Right kidney (tissue), 9 donors: Measurements from ENCODE around the gene TRABD2B.

Experiments
- DNase-seq: peaks from one replicate; pipeline ENCODE4 v3.0.0-alpha.2; 2016
- long read RNA-seq, 8 donors: transcript quantifications; one replicate each; lab custom pipeline, GENCODE V29; 2026

TRABD2B gene
- long read RNA-seq, donor 1, full-length matches to known transcripts, result 1 of 1 reads
- long read RNA-seq, donor 1, partial matches to known transcripts, result 0 of 1 reads
- long read RNA-seq, donor 1, other reads (novel, unspliced or antisense), result 0 of 1 reads
- long read RNA-seq, donor 2, partial matches to known transcripts, result 6 of 6 reads
- long read RNA-seq, donor 2, other reads (novel, unspliced or antisense), result 0 of 6 reads
- long read RNA-seq, donor 3, full-length matches to known transcripts, result 1 of 1 reads
- long read RNA-seq, donor 3, partial matches to known transcripts, result 0 of 1 reads
- long read RNA-seq, donor 3, other reads (novel, unspliced or antisense), result 0 of 1 reads
- long read RNA-seq, donor 4, full-length matches to known transcripts, result 7 of 18 reads
- long read RNA-seq, donor 4, partial matches to known transcripts, result 11 of 18 reads
- long read RNA-seq, donor 4, other reads (novel, unspliced or antisense), result 0 of 18 reads
- long read RNA-seq, donor 5, full-length matches to known transcripts, result 5 of 10 reads
- long read RNA-seq, donor 5, partial matches to known transcripts, result 5 of 10 reads
- long read RNA-seq, donor 5, other reads (novel, unspliced or antisense), result 0 of 10 reads
- long read RNA-seq, donor 6, full-length matches to known transcripts, result 5 of 10 reads
- long read RNA-seq, donor 6, partial matches to known transcripts, result 5 of 10 reads
- long read RNA-seq, donor 6, other reads (novel, unspliced or antisense), result 0 of 10 reads
- long read RNA-seq, donor 7, full-length matches to known transcripts, result 2 of 24 reads
- long read RNA-seq, donor 7, partial matches to known transcripts, result 22 of 24 reads
- long read RNA-seq, donor 7, other reads (novel, unspliced or antisense), result 0 of 24 reads
- long read RNA-seq, donor 8, full-length matches to known transcripts, result 1 of 1 reads
- long read RNA-seq, donor 8, partial matches to known transcripts, result 0 of 1 reads
- long read RNA-seq, donor 8, other reads (novel, unspliced or antisense), result 0 of 1 reads

DNA sequence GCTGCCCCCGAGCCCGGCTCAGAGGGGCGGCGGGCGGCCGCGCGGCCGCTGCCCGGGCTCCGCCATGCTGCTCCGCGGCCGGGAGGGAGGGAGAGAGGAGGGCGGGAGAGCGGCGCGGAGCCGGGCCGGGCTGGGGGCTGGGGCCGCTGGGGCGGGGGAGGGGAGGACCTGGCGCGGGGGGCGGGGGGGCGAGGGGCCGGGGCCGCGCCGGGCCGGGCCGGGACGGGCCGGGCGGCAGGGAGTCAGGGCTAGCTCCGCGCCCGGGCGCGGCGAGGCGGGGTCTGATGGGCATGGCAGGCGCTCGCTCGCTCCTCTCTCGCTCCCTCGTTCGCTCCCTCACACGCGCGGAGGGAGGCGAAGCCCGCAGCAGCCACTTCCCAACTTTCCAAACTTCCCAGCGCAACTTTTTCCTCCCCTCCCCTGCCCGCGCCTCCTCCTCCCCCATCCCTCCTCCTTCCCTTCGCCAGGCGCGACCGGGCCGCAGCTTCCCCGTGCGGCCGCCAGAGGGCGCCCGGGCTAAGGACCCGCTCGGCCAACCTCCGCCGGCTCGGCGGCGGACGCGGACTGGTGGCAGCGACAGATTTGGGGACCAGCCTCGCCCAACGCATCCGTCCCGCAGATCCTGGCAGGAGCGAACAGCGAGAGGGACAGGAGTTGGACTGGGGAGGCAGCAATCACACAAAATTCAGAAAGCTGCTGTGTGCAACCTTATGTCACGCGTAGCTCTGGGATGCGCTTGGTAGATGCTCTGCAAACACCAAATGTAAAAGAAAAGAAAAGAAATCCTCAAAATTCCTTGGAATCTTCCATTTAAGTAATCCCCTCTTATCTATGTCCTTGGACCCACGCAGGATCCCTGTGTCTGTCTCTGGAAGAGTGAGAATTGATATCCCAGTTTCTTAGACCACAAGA, at the start of gene TRABD2B:
TSS of gene TRABD2B (minus strand) at position 97 of the 912 bp plus-strand sequence.
- DNase-seq, result peak; percentile 92

DNA sequence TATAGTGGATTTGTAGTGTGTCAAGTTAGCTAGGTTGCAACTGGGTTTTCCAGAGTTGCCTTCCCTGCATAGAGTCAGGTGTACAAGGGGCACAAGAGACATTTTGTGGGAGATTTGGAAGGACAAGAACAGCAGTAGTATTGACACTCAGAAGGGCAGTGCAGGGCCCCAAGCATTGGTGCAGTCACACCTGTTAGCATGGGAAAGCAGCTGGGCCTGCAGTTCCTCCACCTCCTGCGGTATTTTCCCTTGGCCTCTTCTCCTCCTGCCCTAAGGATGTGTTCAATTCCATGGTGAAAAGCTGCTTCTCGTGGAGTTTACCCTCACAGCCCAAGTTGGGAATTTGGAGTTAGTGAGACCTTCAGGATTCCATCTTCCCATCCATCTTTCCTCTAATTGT, 47.1 kb upstream of the TRABD2B start:
- no peak for DNase-seq

DNA sequence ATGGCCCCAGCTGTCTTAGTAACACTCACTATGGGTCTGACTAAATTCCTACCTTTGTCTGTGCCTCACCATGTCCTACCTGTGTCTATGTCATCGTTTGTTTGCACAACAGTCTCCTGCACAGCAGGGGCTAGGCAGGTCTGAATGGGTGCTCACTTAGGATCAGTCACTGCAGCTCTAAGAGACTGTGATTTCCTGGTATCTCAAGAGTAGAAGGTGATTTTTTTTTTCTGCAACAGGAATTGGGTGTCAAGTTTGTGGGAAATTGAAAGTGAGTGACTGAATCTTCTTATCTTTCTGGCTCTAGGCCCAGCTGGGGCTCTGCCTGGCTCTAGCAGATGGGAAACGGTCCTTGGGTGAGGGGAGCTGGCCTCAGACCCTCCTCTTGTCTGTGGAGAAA, 46.4 kb upstream of the TRABD2B start:
- no peak for DNase-seq

DNA sequence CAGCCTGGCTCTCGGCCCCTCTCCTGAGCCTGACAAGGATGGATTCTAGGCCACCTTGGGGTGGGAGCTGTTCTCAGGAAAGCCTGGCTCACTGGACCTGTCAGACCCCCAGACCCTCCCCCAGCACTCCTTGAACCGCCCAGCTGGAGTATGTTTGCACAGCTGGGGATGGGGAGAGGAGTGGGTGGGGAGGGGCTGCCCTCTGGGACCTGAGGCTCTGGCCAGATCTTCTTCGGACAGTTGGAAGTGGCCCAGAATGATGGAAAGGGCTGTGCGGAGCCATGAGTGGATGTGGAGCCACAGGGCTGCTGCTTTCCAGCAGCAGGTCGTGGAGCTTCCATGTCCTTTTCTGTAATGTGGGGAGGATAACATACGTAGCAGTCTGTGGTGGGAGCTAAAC, 43.0 kb upstream of the TRABD2B start:
- DNase-seq, result no peak

DNA sequence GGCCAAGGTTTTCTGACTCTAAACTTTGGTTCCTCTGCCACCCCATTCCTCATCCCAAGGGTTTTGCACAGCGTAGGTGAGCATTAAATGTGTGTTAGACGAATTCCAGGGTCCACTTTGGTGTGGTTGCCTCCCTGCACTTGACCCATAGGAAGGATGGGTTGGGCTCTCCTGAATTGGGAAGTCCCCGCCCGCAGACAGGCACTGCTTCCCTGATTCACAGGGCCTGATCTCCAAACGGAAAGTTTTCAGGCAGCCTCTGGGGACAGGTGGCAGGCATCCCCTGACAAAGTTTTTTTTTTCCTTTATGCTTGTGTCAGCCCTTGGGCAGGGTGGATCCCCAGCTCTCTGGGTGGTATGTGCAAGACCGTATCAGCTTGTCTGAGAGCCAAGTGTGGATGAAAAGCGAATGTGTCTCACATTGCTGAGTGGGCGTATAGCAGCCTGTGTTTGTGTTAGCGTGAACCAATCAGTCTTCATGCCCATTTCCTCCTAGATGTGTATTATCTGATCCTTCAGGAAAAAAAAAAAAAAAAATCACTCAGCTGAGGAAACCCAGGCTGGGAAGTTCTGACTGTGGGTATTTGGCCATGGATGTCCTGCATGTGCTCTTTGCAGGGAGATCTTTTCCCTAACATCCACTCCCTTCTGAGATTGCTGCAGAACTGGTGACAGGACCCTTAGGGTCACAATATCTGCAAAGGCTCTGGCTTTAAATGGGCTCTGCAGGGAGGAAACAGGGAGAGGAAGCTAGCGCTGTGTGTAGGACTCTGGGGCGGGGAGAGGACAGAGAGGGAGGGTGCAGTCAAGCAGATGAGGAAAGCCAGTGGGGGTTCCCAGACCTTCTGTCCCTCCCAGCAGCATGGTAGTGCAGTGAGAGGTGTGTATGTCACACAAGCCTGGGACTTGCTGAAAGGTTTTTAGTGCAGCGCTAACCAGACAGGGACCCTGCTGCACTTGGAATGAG, 42.2 kb upstream of the TRABD2B start:
- DNase-seq, result peak; percentile 63

DNA sequence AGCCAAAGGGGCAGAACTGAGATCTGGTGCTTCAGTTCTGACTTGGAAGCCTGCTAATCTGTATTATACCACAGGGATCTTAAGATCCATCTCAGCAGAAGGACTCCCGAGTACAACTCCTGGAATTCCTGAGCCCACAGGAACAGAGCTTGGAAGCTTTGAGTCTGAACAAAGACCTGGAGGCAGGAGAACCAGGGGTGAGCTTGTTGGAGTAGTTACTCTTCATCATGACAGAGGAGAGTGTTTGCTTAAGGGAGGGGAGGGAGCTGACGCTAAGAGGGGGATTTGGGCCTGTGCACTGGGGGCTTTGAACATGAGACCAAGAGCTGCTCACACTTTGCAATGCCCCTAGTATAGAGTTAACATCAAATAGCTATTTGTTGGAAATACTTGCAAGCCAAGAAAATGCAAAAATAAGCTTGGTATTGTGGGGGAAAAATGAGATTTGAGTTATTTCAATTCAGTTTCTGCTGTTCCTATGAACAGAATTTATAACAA, 41.1 kb upstream of the TRABD2B start:
- DNase-seq, result no peak

DNA sequence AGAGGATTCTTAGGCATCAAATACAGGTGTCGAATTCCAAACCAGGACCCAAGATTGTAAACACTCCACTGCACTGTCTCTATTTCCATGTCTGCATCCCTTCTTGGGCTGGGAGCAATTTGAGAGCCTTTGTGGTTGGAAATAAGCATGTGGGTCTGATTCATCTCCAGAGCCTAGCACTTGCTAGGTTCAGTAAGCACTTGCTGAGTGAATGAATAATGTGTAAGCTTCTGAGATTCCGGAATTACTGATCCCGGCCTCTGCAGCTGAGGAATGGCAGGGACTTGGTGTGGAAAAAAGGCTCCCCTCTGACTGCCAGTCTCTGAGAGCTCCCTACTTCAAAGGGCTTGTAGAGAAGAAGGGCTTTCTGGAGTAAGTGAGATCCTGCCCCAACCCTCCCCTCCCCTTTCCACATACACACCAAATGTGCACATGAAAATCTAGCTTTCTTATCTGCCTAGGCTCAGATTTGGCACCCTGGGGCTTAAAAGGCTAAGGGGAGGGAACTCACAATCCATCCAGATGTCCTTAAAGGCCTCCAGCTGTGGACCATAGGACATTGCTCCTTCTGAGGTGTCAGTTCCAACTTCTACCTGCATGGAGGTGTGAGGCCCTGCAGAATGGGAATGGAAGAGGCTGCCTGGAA, 39.6 kb upstream of the TRABD2B start:
- DNase-seq, result no peak

DNA sequence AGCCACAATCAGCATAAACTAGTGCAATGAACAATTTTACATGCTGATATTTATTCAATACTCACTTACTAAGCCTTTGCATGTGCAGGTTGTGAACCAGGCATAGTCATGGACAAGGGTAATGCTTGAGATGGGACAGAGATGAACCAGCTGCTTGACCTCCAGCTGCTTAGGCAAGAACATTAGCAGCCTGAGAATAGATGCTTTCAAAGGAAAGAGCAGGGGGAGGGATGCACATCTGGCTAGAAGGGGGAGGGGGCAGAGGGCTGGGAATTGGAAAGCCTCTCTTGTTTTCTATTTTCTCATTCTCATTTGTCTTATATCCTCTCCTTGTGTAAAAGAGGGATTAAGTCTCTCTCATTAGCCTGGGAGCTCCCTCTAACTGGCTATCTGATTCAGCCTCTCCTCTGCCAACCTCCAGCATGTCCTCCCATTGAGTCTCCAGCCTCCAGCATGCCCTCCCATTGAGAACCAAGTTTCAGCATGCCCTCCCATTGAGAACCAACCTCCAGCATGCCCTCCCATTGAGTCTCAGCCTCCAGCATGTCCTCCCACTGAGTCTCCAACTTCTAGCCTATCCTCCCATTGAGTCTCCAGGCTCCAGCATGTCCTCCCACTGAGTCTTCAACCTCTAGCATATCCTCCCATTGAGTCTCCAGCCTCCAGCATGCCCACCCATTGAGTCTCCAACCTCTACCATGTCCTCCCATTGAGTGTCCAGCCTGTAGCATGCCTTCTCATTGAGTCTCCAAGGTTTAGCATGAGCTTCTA, 38.4 kb upstream of the TRABD2B start:
- no peak for DNase-seq

DNA sequence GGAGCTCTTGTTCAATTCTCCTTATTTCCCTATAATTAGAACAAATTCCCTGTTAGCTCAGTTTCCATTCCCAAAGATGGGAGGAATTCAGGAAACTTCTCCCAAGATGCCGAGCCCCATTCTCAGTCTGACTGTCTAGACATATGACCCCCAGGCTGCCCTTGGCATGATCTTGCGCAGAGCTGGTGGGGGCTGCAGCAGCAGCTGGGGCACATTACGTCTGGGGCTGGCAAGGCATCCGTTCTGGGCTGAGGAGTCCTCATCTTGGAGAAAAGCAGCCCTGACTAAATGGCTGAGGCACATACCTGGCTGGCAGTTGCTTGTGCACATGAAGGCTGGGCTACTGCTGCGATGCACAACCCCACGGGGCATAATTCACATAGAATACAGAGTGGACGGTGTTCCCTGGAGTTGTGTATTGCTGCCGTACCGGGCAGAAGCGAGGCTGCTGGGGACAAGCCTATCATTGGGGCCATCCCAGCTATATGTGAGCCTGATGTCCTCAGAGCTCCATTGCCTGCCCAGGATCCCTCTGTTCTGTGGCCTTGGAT, 36.4 kb upstream of the TRABD2B start:
- no peak for DNase-seq

DNA sequence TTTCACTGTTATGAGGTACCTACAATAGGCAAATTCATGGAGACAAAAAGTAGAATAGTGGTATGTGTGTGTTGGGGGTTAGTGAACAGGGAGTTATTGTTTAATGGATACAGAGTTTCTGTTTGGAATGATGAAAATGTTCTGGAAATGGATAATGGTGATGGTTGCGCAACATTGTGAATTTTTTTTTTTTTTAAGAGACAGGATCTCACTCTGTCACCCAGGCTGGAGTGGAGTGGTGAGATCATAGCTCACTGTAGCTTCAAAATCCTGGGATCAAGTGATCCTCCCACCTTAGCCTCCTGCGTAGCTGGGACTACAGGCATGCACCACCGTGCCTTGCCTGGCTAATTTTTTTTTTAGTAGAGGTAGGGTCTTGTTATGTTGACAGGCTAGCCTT, 34.5 kb upstream of the TRABD2B start:
- DNase-seq, result no peak

DNA sequence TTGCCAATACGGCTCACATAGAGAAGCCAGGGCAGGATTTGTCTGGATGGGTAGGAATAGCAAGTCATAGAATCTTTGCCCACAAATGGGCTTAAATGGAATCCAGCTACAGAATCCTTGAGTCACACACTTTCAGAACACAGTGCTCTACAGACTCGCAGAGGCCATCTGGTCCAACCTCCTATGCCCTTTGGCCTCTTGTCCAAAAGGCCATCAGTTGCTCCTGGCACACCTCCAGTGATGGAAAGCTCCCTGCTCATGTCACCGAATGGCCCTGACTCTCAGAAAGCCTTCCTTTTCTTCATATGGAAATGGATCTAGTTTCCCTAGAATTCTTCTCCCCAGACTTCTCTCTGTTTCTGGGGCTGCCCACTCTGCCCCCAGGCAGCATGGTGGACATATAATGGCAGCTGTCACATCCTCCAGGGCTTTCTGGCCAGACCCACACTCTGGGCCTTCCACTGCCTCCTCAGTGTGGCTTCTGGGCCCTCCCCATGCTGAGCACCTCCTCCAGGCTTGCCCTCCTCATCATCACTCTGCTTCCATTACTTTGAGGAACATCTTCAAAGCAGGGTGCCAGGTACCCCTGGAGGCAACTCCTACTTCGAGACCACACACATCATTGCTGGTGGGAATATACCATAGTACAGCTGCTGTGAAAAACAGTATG, 33.6 kb upstream of the TRABD2B start:
- DNase-seq, result no peak

DNA sequence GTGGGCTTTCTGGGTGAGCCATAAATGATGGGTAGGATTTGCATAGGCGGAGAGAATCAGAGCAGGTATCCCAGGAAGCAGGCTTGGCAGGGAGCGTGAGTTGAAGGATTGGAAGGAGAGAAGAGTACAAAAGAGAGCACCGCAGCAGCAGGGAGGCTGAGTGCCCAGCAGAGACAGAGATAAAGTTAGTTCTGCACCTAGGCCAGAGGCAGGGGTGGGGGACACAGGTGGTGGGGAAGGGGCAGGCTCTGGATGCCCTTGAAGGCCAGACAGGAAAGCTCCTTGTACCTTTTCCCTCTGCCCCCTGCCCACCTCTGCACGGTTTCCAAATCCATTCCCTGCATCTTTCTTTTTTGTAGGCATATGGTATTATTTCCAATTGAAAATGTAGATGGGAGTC, 33.0 kb upstream of the TRABD2B start:
- no peak for DNase-seq

DNA sequence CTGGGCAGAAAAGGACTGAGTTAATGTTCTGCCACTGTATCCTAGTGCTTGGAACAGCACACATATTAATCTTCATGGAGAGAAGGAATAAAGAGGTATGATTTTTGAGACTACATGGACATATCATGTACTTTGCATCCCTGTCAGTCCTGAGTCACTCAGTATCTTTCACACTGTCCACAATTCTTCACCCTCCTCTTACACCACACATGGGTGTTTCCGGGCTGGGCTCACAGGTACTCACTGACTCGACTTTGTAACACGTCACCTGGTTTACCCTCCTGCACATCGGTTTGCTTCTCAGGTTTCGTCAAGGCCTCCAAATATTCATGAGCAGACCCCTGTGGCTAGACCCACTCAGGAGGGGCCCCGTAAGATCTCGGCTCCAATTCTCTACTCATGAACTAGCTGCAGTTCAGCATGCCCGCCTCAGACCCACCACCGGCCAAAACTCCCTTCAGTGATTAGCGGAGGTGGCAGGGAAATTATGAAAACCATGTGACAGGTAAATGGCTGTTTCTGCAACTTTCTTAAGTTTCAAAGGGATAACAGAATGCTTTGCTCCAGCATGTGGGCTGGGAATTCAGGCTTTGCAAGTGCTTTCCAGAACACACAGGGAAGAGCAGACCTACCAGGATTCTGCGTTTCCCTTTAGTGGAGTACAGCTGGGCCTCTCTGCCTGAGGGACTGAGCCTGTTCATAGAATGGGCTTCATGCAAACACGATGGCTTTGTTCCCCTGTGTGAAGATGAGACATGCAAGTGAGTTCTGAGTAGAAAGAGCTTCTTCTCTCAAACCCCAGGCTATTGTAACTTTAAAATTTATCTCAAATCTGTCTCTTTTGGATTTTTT, 31.3 kb upstream of the TRABD2B start:
- no peak for DNase-seq

DNA sequence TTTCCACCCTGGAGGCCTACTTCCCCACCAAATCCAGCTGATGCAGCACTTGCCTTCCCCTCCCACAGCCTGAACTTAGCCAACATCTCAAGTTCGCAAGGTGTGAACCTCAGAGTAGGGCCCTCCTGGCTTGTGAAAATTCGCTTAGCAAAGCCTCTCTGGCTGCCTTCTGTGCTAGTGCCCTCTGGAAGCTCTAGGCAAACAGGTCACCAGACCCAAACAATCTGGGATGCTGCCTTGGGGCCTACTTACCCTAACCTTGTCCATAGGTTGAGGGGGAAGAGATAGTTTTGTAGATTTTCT, 30.3 kb upstream of the TRABD2B start:
- DNase-seq, result no peak

DNA sequence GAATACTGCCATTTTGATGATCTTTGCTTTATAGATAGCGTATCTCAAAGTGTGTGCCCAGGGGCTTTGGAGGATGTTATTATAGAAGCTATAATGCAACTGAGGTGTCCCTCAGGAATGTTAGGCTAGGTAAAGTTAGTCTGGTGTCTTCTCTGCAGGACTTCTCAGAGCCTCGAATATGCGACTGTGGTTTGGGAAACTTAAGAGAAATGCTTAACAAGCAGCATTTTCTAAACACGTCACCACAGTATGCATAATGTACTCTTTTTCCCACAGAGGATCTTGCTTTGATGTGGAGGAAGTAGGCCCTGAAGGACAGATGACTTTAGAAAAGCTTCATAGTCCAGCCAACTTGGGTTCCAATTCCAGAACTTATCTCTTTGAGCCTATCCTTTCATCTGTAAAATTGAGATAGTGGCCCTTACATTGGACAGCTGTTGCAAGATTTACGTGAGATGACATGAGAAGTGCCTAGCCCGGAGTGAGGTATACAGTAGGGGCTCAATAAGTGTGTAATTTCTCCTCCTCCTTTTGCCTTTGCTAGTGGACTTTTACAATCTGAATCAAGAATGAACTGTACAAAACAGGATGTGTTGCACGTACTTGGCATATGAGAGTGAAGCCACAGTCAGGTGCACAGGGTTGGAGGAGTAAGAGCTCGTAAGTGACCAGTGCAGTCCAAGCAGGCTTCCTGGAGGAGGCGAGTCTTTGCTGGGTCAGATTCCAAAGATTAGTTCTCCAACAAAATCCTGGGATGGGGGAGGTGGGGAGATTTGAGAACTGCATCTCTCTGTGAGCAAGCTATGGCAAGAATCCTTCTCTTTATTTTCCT, 29.7 kb upstream of the TRABD2B start:
- no peak for DNase-seq

DNA sequence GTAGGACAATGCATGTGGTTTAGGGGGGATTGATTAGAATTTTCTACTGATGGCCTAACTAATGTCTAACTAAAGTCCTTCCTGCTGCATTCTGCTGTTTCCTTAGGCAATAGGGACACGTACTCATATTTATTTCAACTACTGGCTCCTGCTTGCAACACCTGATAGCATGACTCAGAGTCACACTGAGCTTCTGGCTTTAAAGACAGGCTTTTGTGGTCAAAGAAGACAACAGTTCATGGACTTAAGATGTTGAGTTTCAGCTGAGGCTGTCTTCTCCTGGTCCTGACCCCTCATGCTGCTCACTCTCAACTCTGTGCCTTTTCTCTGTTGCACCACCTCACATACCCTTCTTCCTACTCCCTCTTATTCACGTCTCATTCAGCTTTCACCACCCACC, 29.1 kb upstream of the TRABD2B start:
- DNase-seq, result no peak

DNA sequence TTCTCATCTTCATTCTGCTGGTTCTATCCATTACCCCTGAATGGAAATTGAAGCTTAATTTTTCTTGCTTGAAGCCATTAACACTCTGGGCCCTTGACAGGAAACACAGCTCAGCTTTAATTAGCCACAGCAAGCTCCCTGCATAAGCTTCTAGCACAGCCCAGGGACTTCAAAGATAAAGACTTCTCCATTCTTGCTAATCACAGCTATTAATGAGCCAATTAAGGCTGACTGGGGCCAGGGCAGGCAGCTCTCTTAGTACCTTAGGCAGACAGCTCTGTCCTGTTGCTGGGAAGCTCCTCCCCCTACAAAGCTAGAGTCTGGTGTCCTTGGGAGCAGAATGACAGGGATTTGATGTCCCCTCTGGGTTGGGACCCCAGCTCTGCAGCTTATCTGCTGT, 27.9 kb upstream of the TRABD2B start:
- no peak for DNase-seq
